Measurements from ENCODE around the gene OBSCN.

OBSCN gene

DNA sequence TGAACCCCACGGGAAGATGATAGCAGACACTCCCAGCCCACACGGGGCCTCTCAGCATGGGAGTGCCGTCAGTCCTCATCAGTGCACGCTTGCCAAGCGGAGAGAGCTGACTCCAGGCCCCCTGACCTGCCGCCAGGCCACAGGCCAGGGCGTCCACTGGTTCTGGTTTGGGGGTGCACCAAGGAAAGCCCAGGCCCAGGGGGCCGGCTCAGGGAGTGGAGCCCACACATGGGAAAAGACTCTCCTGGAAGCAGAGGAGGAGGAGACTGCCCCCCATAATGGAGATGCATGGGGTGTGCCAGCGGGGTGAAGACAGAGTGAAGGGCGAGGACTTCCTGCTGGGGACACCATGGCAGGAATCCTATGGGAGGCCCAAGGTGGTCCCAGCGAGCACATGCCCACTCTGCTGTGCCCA, 192.4 kb downstream of the OBSCN start:
- no peak for TF ChIP-seq ZFX (IDR thresholded peaks at IDR 0.05; ENCODE audit: borderline replicate concordance)
- TF ChIP-seq, protein P1, sequence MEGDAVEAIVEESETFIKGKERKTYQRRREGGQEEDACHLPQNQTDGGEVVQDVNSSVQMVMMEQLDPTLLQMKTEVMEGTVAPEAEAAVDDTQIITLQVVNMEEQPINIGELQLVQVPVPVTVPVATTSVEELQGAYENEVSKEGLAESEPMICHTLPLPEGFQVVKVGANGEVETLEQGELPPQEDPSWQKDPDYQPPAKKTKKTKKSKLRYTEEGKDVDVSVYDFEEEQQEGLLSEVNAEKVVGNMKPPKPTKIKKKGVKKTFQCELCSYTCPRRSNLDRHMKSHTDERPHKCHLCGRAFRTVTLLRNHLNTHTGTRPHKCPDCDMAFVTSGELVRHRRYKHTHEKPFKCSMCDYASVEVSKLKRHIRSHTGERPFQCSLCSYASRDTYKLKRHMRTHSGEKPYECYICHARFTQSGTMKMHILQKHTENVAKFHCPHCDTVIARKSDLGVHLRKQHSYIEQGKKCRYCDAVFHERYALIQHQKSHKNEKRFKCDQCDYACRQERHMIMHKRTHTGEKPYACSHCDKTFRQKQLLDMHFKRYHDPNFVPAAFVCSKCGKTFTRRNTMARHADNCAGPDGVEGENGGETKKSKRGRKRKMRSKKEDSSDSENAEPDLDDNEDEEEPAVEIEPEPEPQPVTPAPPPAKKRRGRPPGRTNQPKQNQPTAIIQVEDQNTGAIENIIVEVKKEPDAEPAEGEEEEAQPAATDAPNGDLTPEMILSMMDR (IDR thresholded peaks at IDR 0.05), result no peak
- no peak overlapping the region for H3K27ac ChIP-seq

DNA sequence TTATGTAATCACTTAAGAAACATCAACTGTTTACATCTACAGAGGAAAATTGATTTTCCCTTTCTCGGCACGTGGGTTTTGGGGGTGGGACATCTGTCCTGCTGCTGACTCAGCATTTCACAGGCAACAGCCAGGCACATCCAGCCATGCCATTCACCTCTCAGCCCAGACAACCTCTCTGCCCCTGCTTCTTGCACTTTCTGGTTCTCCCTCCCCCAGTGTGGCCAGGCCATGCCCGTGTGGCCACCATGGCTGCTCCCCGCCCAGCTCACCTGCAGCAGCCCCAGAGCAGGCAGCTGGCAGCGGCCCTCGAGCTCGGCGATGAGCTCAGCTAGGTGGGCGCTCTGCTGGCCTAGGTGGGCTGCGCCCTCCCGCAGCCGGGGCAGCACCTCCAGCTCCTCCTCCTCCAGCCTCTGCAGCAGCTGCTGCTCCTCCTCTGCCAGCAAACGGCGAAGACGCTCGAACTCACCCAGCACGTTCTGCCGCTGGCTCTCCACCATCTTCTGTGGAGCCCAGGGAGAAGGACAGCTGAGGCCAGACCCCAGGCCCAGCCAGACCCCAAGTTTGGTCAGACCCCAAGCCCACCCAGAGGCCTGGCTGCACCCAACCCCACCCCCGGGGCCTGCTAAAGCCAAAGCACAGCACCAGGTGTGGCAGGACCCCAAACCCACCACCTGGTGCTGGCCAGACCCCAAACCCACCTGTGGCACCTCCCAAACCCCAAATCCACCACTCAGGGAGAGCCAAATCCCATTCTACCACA, 193.0 kb downstream of the OBSCN start:
- no peak overlapping the region for H3K27ac ChIP-seq
- TF ChIP-seq, protein P1 (IDR thresholded peaks at IDR 0.05), result no peak
- TF ChIP-seq ZFX (IDR thresholded peaks at IDR 0.05; ENCODE audit: borderline replicate concordance), result no peak

DNA sequence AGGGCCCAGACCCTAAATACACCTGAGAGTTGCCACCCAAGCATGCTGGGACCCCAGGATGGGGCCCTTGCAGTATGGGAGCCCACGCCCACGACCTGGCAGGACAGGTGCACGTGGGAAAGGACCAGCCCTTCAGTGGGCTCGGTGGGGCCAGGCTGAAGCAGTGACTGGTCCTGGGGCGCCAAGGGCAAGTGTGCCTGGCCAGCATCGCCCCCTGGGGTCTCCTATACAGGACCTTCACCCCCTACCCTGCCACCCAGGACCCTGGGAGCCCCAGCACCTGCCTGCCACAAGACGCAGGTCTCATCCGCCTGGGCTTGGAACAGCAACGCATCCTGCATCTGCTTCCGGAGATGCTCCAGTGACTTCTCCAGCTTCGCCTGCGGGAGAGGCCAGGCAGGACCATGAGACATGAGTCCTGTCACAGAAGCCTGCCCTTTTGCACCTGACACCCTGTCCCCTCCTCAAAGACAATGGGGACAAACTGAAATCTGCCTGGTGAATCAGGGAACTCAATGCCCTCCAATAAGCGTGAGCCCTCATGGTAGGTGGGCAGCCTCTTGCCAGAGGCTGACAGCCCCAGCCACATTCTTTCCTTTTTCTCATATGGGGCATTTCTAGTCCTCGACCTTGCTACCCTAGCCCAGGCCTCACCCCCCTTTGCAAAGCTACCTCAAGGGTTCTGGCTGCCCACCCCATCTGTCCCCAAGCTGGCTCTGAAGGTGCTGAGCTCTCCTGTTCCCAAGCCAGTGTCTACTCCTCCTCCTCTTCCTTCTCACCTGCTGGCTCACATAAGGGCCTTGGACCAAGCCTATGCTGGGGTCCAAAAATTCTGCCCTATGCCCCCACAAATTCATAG, 194.2 kb downstream of the OBSCN start:
- TF ChIP-seq, protein P1 (IDR thresholded peaks at IDR 0.05), result no peak
- no peak for TF ChIP-seq ZFX (IDR thresholded peaks at IDR 0.05; ENCODE audit: borderline replicate concordance)
- 0 out of 2 replicates have a peak overlapping the region, but pooled peaks have one; percentile 8 for H3K27ac ChIP-seq

DNA sequence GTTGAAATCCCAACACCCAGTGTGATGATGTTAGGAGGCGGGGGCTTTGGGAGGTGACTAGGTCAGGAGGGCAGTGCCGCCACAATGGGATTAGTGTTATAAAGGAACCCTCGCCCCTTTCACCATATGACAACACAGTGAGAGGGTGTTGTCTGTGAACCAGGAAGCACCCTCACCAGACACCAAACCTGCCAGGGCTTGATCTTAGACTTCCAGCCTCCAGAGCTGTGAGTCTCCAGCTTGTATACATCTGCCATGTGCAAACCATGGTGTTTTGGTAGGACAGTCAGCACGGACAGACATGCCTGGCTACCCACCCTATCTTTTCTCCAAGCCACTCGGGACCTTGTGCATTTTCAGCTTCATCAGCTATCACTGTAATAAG, 194.8 kb downstream of the OBSCN start:
- H3K27ac ChIP-seq, result peak overlapping the region; percentile 87; the same call in 1 of the 2 replicates
- TF ChIP-seq ZFX (IDR thresholded peaks at IDR 0.05; ENCODE audit: borderline replicate concordance), result no peak
- TF ChIP-seq, protein P1 (IDR thresholded peaks at IDR 0.05), result no peak

DNA sequence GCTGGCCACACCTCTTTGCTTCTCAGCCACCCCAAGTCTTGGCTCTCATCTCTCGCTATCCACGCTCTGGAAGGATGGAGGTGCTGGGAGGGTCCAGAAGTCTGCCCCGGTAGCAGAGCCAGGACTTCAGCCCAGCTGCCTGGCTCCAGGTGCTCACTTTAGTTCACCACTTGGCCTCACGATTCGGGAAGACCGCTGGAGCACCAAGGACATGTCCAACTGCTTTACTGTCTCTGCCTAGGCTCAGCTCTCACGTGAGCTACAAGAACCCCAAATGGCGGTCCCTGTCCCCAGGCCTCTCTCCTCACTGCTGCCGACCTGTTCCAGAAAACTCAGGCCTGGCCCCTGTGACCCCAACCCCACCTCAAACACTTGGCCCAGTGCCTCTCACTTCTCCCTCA, 195.4 kb downstream of the OBSCN start:
- H3K27ac ChIP-seq, result peak overlapping the region; percentile 87; the same call in 1 of the 2 replicates
- TF ChIP-seq, protein P1 (IDR thresholded peaks at IDR 0.05), result no peak
- no peak for TF ChIP-seq ZFX (IDR thresholded peaks at IDR 0.05; ENCODE audit: borderline replicate concordance)

DNA sequence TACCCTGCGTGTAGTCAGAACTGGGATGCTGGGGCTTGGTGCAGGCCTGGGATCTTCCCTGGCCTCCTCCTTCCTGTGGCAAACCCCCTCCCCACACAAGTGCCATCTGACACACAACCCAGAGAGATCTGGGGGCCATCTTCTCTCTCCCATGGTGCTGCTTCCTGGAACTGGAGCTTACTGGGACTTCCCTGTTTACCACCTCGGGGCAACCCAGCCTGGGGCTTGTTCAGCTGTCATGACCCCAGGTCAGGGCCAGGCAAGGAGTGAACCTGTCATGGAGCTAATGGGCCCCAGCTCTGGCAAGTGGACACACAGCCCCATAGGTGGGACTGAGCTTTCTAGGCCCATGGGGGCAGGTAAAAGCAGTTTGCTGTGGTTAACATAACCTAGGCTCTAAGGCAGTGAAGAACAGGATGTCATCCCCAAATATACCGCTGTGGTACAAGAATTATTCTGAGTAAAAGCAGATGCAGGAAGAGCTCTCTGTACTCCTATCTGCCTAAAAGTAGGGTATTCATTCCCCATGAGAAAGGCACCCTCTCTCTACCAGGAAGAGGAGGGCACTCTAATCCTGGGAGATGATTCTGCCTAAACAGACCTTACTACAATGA, 196.4 kb downstream of the OBSCN start:
- peak overlapping the region; percentile 87; the same call in 1 of the 2 replicates for H3K27ac ChIP-seq
- TF ChIP-seq, protein P1 (IDR thresholded peaks at IDR 0.05), result no peak
- no peak for TF ChIP-seq ZFX (IDR thresholded peaks at IDR 0.05; ENCODE audit: borderline replicate concordance)

Measured in 22Rv1 (cell line).